ENCODE results near the gene ABL1. TPM values are rescaled to one million over a fixed set of nuclear protein-coding genes. Genes with fewer than 3 reads are reported as not detected.

The ABL1 gene
- total and polyA plus RNA-seq, 2 of the 13 experiments (the other 11 are each of a cell fraction or from before 2014, with no cell fraction given) = 10.8 to 20.4 TPM

GRCh38 chr9:130835441-130836298 is 616 bp downstream of the ABL1 start (continued):
- TF ChIP-seq ZHX2 (IDR thresholded peaks at IDR 0.05; ENCODE audit: low read depth) (no peak), ZHX2 (CRISPR knock-in tag; IDR thresholded peaks at IDR 0.05; ENCODE audit: borderline replicate concordance) (no peak), ZNF562 (CRISPR knock-in tag; IDR thresholded peaks at IDR 0.05; ENCODE audit: borderline replicate concordance) (no peak), ZFP91 (CRISPR knock-in tag; IDR thresholded peaks at IDR 0.05; ENCODE audit: borderline replicate concordance) (no peak), ERF (CRISPR knock-in tag; IDR thresholded peaks at IDR 0.05) (no peak), AKNA (CRISPR knock-in tag; IDR thresholded peaks at IDR 0.05; ENCODE audit: borderline replicate concordance) (no peak), ZNF784 (CRISPR knock-in tag; IDR thresholded peaks at IDR 0.05; ENCODE audit: borderline replicate concordance) (no peak), CEBPB (IDR thresholded peaks at IDR 0.05; ENCODE audit: borderline replicate concordance, low read depth, low read length) (no peak)

Data from HepG2 (cell line).